Activated T-cell treated with anti-CD3 and anti-CD28 coated beads for 1 hour (primary cell): ENCODE results near the gene DENND5A.
"Not testable (repeated sequence)": the region's sequence is repeated elsewhere in the genome, so short reads cannot be mapped to it uniquely, and the experiment has no call there.

Experiments
- DNase-seq: peaks from one replicate; pipeline ENCODE4 v3.0.0-alpha.2; 2020; ENCODE audit warnings: low read depth

The DENND5A gene

DNA sequence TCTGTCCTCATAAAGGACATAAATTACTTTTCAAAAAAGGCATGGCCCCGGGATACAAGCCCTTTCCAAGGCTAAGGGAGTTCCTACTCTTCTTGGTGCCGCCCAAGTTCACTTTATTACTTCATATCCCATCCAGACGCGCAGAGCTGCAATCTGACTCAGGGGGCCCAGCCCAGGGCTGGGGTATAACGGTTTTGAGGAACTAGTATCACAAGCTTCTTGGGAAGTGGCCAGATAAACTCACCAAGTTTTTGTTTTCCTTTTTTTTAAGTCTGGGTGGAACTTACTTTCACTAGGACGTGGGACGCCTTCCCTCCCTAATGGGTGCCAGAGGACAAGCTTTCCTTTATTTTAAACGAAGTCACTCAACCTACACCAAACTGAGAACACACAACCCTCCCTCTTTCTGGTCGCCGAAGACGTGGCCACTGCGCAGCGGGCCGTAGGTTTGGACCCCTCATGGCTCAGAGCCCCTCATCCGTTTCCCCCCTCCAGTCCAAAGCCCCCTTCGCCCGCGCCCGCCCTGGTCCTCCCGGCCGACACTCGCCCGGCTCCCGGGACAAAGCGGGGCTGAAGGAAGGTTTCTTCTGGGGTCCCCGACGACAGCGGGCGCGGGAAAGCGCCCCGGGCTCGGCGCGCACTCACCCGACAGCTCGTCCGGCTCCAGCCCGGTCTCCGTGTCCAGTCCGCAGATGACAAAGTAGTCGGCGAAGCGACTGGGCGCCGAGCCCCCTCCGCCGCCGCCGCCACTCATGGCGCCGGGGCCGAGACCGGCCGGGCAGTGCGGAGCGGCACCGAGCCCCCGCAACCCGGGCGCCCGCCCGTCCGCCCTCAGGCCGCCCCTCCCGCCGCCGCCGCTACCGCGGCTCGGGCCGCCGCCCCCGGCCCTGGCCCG, 587 bp downstream of the DENND5A start:
- peak; percentile 6 for DNase-seq

DNA sequence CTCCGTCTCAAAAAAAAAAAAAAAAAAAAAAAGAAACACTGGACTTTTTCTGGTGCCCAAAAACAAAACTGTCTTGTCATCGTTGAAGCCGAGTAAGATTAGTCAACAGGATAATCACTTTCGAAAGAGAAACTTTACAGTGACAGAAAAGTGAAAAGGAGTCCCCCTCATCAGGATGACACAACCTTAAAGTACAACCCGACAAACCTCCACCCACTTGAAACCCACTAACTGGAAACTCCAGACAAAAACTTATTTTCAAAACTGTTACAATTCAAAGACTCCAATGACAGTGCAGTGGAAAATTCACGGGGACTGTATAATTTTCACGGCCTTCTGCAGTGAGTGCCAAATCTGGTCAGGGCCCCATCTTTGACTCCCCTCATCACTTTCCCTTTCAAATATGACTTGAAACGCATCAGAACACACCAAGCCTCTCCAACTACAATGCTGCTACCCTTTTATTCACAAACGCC, 1.3 kb downstream of the DENND5A start:
- DNase-seq: no peak

DNA sequence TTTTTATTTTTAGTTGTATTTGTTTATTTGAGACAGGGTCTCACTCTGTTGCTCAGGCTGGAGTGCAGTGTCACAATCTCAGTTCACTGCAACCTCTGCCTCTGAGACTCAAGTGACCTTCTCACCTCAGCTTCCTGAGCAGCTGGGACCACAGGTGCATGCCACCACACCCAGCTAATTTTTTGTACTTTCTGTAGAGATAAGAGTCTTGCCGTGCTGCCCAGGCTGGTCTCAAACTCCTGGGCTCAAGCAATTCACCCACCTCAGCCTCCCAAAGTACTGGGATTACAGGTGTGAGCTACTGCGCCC, 4.4 kb downstream of the DENND5A start:
- DNase-seq: not testable (repeated sequence)

DNA sequence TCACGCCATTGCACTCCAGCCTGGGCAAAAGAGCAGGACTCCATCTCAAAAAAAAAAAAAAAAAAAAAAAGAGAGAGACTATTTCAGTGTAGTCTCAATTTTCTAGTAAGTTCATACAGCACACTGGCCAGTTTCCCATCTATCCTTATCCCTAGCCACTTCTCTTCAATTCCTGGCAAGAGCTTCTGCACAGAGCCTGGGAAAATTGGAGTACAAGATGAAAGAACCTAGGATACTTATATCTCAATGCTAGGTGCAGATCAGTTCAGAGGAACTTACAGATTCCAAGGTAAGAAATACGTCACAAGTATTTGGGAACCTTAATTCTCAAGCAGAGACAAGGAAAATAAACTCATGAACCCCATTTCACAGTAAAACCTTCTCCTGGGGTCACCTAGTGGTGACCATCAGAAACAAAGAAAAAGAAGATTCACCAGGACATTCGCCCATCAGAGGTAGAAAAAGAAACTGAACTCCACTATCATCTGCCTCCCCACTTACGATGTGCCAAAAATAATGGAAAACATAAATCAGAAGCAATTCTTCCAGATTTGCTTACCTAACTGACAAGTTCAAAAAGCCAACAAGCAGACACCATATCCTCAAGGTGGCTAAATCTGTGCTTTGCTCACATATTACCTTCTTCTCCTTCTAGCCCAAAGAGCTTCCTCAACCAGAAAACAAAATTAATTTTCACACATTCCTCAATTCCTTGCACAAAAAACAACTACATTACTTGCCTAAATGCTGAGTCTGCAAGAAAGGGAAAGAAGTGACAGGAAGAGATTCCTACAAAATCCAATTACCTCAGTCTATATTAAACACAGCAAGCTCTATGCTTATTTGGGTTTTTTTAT, 4.9 kb downstream of the DENND5A start:
- no peak for DNase-seq

DNA sequence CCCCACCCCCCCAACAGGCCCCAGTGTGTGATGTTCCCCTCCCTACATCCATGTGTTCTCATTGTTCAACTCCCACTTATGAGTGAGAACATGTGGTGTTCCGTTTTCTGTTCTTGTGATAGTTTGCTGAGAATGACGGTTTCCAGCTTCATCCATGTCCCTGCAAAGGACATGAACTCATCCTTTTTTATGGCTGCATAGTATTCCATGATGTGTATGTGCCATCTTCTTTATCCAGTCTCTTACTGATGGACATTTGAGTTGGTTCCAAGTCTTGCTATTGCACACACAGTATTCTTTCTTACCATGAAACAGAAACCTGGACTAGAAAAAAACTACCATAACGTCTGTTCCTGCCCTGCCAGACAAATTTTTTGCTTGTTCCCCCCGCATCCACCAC, 6.9 kb downstream of the DENND5A start:
- not testable (repeated sequence) for DNase-seq

DNA sequence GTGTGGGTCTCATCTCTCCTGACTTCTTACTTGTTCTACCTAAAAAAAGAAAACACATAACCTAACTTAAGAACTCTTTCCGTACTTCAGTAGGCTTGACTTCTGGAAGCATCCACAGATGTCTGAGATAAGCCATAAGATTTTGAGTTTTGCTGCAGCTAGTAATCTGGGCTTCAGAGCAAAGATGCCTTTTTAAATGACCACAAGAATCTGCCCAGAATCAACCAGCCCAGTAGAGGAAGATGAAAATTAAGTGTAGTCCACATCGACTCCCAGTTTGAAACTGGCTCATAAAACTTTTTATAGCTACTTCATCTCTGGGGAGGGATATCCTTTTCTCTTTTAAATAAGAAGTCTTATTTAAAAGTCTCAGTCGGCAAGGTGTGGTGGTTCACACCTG, 10.7 kb downstream of the DENND5A start:
- no peak for DNase-seq

DNA sequence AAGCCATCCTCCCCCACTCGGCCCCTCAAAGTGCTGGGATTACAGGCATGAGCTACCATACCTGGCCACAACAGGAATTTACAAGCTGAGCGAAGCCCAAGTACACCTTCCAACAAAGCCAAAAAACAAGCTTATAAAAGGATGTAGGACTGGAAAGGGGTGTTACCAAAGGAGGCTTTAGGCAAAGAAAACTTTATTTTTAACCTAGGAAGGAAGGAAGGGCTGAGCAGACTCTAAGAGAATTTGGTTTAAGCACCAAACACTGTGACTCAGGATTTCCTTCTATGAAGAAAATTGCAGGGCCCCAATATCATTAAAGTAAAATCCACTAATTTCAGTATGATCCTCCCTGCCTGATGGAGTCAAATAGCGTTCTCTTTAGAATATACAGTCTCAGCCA, 12.1 kb downstream of the DENND5A start:
- DNase-seq: no peak

DNA sequence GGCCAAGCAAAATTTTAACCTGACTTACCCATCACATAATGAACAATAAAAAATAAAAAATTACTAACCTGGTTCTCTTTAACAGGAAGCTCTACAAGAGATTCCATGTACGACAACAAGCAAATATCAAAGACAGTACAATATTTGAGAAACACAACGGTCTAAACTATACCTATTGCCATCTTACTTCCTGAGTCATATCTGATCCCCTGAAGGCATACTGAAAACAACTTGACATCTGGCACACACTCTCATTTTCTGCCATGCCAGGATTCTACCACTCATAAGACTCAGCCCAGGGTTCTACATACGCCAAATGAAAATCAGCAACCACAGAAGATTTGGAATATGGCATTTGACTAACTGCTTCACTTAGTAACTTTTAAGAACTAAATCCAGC, 13.8 kb downstream of the DENND5A start:
- DNase-seq: no peak

DNA sequence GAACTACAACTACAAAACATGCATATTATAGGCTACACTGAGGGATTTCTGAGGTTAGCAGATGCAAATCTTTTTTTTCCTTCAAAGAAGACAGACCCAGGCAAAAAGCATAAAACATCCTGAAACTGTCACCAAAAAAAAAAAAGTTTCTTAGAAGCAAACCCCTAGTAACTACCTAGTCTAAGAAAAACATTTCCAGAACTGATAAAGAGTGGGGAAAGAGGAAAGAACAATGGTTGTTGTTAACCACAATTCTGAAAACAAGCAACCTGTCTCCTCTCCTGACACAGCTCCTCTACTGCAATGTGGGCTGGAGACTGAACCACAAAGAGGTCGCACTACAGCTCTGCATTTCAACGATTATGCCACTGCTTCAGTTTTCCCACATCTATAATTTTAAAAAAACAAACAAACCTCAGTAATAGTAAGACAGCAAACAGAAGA, 15.0 kb downstream of the DENND5A start:
- DNase-seq: no peak

DNA sequence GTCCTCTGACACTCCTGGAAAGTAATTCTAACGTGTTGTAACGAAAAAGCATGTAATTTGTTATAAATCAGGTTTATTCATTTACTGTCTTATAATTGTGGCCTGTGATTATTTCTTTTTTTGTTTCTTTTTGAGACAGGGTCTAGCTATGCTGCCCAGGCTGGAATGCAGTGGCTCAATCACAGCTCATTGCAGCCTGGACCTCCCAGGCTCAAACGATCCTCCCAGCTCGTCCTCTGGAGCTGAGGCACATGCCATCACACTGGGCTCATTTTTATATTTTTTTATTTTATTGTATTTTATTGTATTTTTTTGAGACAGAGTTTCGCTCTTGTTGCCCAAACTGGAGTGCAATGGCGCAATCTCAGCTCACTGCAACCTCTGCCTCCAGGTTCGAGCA, 15.9 kb downstream of the DENND5A start:
- no peak for DNase-seq

DNA sequence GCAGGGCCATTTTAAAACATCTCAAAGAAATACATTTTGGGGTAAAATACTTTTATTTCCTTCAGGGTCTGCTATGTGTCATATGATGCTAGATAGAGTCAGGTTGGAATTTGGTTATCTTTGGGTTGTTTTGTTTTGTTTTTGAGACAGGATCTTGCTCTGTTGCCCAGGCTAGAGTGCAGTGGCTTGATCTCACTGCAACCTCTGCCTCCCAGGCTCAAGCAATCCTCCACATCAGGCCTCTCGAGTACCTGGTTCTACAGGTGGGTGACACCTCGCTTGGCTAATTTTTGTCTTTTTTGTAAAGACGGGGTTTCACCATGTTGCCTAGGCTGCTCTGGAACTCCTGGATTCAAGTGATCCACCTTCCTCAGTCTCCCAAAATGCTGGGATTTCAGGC, 17.3 kb downstream of the DENND5A start:
- DNase-seq: no peak

DNA sequence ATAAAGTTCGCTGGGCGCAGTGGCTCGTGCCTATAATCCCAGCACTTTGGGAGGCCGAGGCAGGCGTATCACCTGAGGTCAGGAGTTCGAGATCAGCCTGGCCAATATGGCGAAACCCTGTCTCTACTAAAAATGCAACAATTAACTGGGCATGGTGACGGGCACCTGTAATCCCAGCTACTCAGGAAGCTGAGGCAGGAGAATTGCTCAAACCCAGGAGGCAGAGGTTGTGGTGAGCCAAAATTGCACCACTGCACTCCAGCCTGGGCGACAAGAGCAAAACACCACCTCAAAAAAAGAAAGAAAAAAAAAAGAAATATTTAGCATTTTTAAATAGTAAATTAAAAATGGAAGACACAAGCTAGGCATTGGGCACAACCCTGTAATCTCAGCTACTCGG, 28.9 kb downstream of the DENND5A start:
- not testable (repeated sequence) for DNase-seq

DNA sequence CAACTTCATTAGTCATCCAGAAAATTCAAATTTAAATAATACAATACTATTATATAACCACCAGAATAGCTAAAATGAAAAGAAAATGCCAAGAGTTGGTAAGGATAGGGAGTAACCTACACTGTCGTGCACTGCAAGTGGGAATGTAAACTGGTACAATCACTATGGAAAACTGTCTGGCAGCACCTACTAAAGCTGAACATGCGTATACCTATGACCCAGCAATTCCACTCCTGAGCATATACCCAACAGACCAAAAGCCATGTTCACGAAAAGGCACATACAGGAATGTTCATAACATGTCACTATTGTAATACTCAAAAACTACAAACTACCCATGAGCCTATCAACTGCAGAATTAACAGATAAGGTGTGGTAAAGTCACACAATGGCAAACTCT, 32.7 kb downstream of the DENND5A start:
- DNase-seq: no peak

DNA sequence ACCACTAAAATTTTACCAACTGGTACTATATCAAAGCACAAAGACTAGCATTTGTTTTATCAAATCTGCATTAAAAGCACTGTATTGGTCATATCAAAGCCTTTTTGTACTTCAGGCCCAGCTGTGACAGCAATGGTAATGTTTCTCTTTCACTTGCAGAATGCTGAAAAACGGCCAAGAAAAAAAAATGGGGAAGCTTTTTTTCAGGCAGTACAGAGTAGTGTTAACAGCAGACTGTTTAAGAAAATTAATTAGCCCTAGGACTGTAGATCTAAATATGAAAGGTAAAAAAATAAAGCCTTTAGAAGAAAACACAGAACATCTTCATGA, 33.3 kb downstream of the DENND5A start:
- no peak for DNase-seq

DNA sequence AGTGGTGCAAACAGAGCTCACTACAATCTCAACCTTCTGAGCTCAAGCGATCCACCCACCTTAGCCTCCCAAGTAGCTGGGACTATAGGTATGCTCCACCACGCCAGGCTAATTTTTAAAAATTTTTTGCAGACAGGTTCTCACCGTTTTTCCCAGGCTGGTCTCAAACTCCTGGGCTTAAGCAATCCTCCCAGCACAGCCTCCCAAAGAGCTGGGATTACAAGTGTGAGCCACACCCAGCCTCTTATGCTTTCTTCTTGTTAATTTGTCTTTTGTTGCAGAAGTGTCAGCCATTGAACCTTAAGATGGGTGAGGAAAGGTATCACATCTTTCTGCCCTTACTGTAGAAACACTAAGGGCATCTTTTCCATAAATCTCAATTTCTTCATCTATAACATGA, 34.9 kb downstream of the DENND5A start:
- DNase-seq: no peak

DNA sequence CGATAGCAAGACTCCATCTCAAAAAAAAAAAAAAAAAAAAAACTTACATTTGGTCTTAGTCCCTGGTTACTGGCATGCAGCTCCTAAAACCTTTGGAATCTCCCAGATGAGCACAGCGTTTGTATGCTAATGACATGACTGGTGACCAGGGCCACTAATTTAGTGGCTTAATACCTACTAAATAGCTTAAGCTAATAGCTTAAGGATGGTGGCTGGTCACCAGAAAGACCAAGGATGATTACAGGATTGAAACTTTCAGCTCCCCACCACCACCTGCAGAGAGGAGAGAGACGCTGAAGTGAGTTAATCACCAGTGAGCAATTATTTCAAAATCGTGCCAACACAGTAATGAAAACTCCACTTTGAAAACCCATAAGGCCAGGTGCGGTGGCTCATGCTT, 37.1 kb downstream of the DENND5A start:
- DNase-seq: no peak

DNA sequence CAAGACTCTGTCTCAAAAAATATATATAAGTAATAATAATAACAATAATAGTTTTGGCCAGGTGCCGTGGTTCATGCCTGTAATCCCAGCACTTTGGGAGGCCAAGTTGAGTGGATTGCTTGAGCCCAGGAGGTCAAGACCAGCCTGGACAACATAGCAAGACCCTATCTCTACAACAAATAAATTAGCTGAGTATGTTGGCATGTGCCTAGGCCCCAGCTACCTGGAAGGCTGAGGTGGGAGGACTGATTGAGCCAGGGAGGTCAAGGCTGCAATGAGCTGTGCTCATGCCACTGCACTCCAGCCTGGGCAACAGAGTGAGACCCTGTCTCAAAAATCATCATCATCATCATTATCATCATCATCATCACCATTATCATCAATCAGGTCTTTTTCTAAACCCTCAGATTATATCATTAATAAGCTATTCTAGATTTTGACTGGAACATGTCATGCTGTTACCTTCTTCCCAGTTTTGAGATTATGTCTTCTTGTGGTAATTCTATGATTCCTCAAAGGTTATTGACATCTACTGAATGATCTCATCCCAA, 39.3 kb downstream of the DENND5A start:
- no peak for DNase-seq

DNA sequence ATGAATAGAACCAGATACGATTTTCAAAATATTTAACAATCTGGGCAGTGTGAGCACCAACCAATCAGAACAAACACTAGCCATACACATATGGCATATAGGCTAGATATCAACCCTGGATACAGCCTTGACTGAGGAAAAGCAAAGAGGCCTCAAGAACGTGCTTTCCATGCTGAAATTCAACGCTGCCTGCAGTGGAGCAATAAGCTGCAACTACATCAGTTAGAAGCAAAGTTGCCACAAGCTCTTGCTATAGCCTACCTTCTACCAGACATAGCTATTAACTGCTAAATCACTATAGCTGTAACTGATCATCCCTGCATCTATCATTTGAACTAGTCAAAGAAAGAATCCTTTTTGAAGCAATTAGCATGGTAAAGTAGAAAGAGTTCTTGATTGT, 42.5 kb downstream of the DENND5A start:
- DNase-seq: no peak

DNA sequence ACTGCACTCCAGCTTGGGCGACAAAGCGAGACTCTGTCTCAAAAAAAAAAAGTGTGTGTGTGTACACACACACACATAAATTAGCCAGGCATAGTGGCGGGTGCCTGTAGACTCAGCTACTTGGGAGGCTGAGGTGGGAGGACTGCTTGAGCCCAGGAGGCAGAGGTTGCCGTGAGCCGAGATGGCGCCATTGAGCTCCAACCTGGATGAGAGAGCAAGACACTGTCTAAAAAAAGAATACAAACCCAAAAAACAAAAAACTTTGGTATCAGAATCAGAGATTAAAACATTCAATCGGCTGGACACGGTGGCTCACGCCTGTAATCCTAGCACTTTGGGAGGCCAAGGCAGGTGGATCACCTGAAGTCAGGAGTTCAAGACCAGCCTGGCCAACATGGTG, 44.3 kb downstream of the DENND5A start:
- not testable (repeated sequence) for DNase-seq

DNA sequence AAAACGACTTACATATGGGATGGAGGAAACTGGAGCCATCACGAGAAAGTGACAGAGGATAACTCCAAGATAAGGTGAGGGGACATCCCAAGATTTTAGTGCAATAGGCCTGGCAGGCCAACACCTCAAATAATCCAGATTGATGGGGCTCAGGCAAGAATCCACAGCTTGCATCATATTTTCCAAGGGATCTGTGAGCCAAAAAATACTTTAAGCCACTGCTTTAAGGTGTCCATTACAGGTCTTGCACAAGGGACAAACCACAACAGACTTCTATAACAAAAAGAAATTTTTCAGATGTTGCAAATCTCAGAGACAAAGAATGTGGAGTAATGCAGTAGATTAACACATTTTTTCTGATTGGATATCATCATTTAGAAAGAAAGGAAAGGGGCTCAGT, 45.6 kb downstream of the DENND5A start:
- no peak for DNase-seq

DNA sequence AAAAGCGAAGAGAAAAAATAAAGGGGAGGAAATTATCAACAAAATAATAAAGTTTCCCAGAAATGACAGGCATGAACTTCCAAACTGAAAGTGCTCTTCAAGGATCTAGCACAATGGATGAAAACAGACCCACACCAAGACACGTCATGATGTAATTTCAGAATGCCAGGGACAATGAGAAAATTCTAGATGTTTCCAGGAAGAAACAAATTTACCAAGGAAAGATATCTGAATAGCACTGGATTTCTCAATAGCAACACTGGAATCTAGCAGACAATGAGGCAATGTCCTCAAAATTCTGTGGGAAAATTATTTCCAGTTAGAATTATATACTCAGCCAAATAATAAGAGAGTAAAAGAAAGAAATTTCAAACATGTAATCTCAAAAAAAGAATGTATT, 46.0 kb downstream of the DENND5A start:
- no peak for DNase-seq

DNA sequence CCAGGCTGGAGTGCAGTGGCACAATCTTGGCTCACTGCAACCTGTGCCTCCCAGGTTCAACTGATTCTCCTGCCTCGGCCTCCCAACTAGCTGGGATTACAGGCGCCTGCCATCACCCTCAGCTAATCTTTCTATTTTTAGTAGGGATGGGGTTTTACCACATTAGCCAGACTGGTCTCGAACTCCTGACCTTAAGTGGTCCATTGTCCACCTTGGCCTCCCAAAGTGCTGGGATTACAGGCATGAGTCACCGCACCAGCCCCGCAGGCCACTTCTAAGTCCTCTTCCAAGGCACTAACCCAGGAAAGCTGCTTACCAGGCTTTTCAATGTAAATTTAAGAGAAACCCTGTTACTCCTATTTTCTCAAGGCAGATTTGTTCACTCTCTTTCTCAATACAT, 50.4 kb downstream of the DENND5A start:
- no peak for DNase-seq

DNA sequence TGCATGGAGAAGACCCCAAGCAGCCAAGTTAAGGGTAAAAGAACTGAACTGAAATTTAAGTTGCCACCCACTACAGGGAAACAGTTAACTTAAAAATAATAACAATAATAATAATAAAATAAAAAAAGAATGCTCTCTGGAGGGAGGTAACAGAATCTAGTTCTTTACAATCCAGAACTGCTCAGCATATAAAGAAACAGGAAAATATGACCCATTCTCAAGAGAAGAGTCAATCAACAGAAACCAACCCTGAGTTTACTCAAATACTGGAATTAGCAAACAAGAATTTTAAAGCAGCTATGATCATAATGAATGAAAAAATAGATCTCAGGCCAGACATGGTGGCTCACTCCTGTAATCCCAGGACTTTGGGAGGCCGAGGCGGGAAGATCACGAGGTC, 53.8 kb downstream of the DENND5A start:
- DNase-seq: no peak
